ENCODE measurements around the gene TENT4B.
A peak's percentile ranks its signal among the peaks of the same experiment; 100 is the strongest.

The TENT4B gene

GRCh38 chr16:50153596-50154419, 702 bp downstream of the TENT4B start:
- TF ChIP-seq REST (IDR thresholded peaks at IDR 0.05; ENCODE audit: low read depth) (no peak), ZBTB7A (IDR thresholded peaks at IDR 0.05; ENCODE audit: low read depth) (peak; percentile 48; the same call in 1 of the 2 replicates)

- TF ChIP-seq TEAD4 (IDR thresholded peaks at IDR 0.05), result 0 out of 2 replicates have a peak, but pooled peaks have one; percentile 0
- no peak for TF ChIP-seq YY1 (IDR thresholded peaks at IDR 0.05; ENCODE audit: low read depth)
These were observed 1.4 kb downstream of the TENT4B start for GRCh38 chr16:50154420-50154950.

- no peak for TF ChIP-seq TEAD4 (IDR thresholded peaks at IDR 0.05)
These were observed 2.8 kb downstream of the TENT4B start for GRCh38 chr16:50155925-50156324.

GRCh38 chr16:50156590-50156989, 3.5 kb downstream of the TENT4B start:
- TF ChIP-seq CEBPB (IDR thresholded peaks at IDR 0.05) (no peak), TCF12 (IDR thresholded peaks at IDR 0.05; ENCODE audit: low read depth) (no peak), YY1 (IDR thresholded peaks at IDR 0.05; ENCODE audit: low read depth) (no peak), USF1 (IDR thresholded peaks at IDR 0.05) (no peak), NFIC (IDR thresholded peaks at IDR 0.05) (no peak), TEAD4 (IDR thresholded peaks at IDR 0.05) (no peak), RAD21 (IDR thresholded peaks at IDR 0.05; ENCODE audit: low read depth) (no peak), EGR1 (IDR thresholded peaks at IDR 0.05) (no peak), ZBTB7A (IDR thresholded peaks at IDR 0.05; ENCODE audit: low read depth) (no peak)

- TF ChIP-seq YY1 (IDR thresholded peaks at IDR 0.05; ENCODE audit: low read depth) (no peak), EGR1 (IDR thresholded peaks at IDR 0.05) (no peak), NFIC (IDR thresholded peaks at IDR 0.05) (no peak), TCF12 (IDR thresholded peaks at IDR 0.05; ENCODE audit: low read depth) (no peak), EP300 (IDR thresholded peaks at IDR 0.05; ENCODE audit: borderline replicate concordance) (no peak), RAD21 (IDR thresholded peaks at IDR 0.05; ENCODE audit: low read depth) (no peak), ZBTB7A (IDR thresholded peaks at IDR 0.05; ENCODE audit: low read depth) (no peak)
These were observed 7.5 kb downstream of the TENT4B start for GRCh38 chr16:50160495-50161164.

- TF ChIP-seq NFIC (IDR thresholded peaks at IDR 0.05), result no peak
- no peak for TF ChIP-seq TEAD4 (IDR thresholded peaks at IDR 0.05)
- TF ChIP-seq TAF1 (IDR thresholded peaks at IDR 0.05; ENCODE audit: low read depth), result no peak
- no peak for TF ChIP-seq ZBTB7A (IDR thresholded peaks at IDR 0.05; ENCODE audit: low read depth)
- no peak for TF ChIP-seq USF1 (IDR thresholded peaks at IDR 0.05)
- TF ChIP-seq YY1 (IDR thresholded peaks at IDR 0.05; ENCODE audit: low read depth), result no peak
- TF ChIP-seq TCF12 (IDR thresholded peaks at IDR 0.05; ENCODE audit: low read depth), result no peak
- TF ChIP-seq EGR1 (IDR thresholded peaks at IDR 0.05), result no peak
- no peak for TF ChIP-seq CREB1 (IDR thresholded peaks at IDR 0.05; ENCODE audit: low read depth)
- no peak for TF ChIP-seq MAX (IDR thresholded peaks at IDR 0.05)
- no peak for TF ChIP-seq REST (IDR thresholded peaks at IDR 0.05; ENCODE audit: low read depth)
- TF ChIP-seq RAD21 (IDR thresholded peaks at IDR 0.05; ENCODE audit: low read depth), result no peak
- TF ChIP-seq CEBPB (IDR thresholded peaks at IDR 0.05), result no peak
- no peak for TF ChIP-seq FOXM1 (IDR thresholded peaks at IDR 0.05; ENCODE audit: borderline replicate concordance, low read depth)
- no peak for TF ChIP-seq EP300 (IDR thresholded peaks at IDR 0.05; ENCODE audit: borderline replicate concordance)
These were observed 8.8 kb downstream of the TENT4B start for GRCh38 chr16:50161950-50162349.
